Measurements from ENCODE around the gene CA11.

The CA11 gene

DNA sequence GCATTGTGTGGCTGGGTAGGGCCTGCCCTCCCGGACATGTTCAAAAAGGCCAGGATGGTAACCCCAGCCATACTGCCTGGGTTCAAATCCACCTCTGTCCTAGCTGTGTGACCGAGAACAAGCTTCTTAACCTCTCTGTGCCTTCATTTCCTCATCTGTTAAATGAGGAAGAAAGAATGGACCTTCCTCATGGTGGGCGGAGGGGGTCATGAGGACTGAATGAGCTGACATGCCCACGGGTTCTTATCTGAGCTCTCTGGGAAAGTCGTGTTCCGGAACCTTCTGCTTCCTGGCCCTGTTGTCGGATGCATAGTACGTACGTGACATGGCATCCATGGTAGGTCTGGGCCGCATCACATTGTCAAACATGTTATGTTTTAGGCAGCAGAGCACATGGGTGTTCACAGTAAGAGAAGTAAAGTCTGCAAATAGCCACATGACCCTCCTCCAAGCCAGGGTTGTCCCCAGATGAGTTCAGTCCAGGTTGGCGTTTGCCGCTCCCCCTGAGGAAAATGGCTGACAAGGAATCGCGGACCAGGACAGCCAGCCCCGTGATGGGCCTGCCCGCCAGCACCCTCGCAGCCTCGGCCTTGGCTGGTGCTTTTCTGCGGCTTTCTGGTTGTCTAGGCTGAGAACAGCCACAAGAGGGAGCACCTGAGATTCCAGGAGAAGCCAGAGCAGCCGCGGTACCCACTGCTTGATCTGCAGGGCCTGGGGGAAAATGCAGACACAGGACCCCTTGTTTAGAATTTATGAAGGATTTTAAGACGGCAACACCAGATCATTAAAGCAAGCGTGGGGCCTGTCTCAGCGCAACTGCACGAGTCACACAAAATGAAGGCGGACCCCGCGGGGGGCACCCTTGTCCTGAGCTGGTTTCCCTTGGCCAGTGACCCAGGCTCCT lies 29.2 kb upstream of the CA11 start:
- Histone ChIP-seq H3K4me1 (ENCODE audit: control extremely low read depth in 1 of 4, control insufficient read depth in 4 of 4, insufficient read depth in 4 of 4, low read length in 3 of 4) (peaks cover 0 to 6% (median 0%) of the 10 kb centered on the region in 4 experiments), H3K4me3 (ENCODE audit: control insufficient read depth in 1 of 7, extremely low read depth in 1 of 7, insufficient read depth in 4 of 7, low read depth in 2 of 7, low read length in 6 of 7) (no peak overlapping the region), H3K27me3 (replicated peaks in 2 of 5; ENCODE audit: control insufficient read depth in 4 of 5, insufficient read depth in 5 of 5, low read length in 4 of 5) (no peaks in the 10 kb centered on the region), H3K9me3 (ENCODE audit: control extremely low read depth in 1 of 5, control insufficient read depth in 4 of 5, insufficient read depth in 2 of 5, low read depth in 1 of 5, low read length in 4 of 5) (no peaks in the 10 kb centered on the region), H3K36me3 (ENCODE audit: control insufficient read depth in 4 of 4, insufficient read depth in 4 of 4, low read length in 3 of 4) (no peaks in the 10 kb centered on the region), H3K27ac (ENCODE audit: insufficient read depth in 1 of 2, low read depth in 1 of 2, low read length in 2 of 2, poor library complexity in 1 of 2, severe bottlenecking in 2 of 2) (no peak overlapping the region)
- POLR2A ChIA-PET, result no interaction called here
- CTCF ChIA-PET, result interaction anchor here (0.8 to 4.5 kb wide), 29 partner anchors 9 to 167 kb away, joined by 3 to 40 read pairs (median 5); partner anchors contain the start of genes CA11 and FUT2
- DNase-seq, result peak; percentile 72 to 87 (median 81)
- WGBS (ENCODE audit: insufficient coverage), result 43% methylated on average over 27 of the region's 28 CpGs

DNA sequence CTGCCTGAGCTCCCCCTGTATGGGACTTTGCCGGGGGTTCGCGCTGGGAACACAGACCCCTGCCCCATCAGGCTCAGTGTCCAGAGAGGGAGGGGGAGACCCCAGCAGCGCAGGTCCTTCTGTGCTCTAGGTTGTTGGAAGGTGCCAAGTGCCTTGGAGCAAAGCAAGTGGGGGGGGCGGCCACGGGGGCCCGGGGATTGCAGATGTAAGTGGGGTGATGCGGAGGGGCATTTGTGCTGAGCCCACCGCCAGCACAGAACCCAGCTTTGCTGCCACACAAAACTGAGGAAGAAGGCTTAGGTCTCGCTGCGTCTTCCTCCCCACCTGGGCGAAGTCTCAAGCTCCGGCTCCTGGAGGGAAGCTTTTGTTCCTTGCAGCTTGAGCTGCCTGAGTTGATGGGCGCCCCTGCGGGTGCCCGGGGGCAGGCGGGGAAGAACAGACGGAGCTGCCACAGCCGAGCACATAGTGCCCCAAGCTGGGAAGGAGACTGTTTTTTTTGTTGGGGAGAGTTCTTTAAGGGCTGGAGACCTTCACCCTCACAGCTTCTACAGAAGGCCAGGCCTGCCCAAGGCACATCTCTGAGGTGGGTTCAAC lies 28.3 kb upstream of the CA11 start:
- WGBS (ENCODE audit: insufficient coverage), result 91% methylated on average over 12 of the region's 19 CpGs
- no peaks in the 10 kb centered on the region for H3K27me3 ChIP-seq (replicated peaks in 2 of 5; ENCODE audit: control insufficient read depth in 4 of 5, insufficient read depth in 5 of 5, low read length in 4 of 5)
- ChIA-PET CTCF (interaction anchor here (0.8 to 4.5 kb wide), 22 partner anchors 10 to 168 kb away, joined by 3 to 40 read pairs (median 5); partner anchors contain the start of gene CA11), POLR2A (no interaction called here)
- peaks cover 0 to 6% (median 0%) of the 10 kb centered on the region in 4 experiments for H3K4me1 ChIP-seq (ENCODE audit: control extremely low read depth in 1 of 4, control insufficient read depth in 4 of 4, insufficient read depth in 4 of 4, low read length in 3 of 4)
- H3K36me3 ChIP-seq (ENCODE audit: control insufficient read depth in 4 of 4, insufficient read depth in 4 of 4, low read length in 3 of 4), result no peaks in the 10 kb centered on the region
- H3K9me3 ChIP-seq (ENCODE audit: control extremely low read depth in 1 of 5, control insufficient read depth in 4 of 5, insufficient read depth in 2 of 5, low read depth in 1 of 5, low read length in 4 of 5), result no peaks in the 10 kb centered on the region
- DNase-seq, result no peak
- no peak overlapping the region for H3K27ac ChIP-seq (ENCODE audit: insufficient read depth in 1 of 2, low read depth in 1 of 2, low read length in 2 of 2, poor library complexity in 1 of 2, severe bottlenecking in 2 of 2)
- H3K4me3 ChIP-seq (ENCODE audit: control insufficient read depth in 1 of 7, extremely low read depth in 1 of 7, insufficient read depth in 4 of 7, low read depth in 2 of 7, low read length in 6 of 7), result no peak overlapping the region

DNA sequence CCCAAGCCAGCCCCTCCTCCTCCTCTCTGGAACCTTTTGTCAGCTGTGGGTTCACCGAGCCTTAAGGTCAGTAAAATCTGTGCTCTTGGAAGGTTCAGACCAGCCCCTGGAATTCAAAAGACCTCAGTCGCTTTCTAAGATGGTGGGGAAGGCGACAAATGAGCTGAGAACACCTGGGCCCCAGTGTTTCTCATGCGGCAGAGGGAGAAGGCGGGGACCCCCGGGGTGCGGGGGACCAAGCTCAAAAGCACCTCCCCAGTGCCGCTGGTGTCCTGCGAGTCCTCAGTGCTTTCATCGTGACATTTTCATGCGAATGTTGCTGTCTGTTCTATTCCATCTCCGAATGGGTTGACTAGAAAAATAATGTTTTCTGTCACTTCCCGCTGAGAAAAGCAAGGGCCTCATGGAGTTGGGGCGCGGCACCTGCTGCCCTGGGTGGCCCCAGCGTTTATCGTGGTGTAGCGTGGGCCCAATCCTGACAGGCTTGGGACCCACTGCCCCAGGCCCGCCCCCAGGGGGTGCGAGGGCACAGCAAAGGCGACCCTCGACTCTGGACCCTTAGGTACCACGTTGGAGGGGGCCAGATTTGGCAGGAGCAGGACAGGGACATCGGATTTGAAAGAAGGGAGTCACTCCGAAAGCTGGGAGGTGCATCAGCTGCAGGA lies 27.6 kb upstream of the CA11 start:
- ChIA-PET POLR2A (no interaction called here), CTCF (interaction anchor here (0.9 to 4.5 kb wide), 12 partner anchors 13 to 168 kb away, joined by 3 to 40 read pairs (median 7); partner anchors contain the start of gene CA11)
- Histone ChIP-seq H3K9me3 (ENCODE audit: control extremely low read depth in 1 of 5, control insufficient read depth in 4 of 5, insufficient read depth in 2 of 5, low read depth in 1 of 5, low read length in 4 of 5) (no peaks in the 10 kb centered on the region), H3K4me3 (ENCODE audit: control insufficient read depth in 1 of 7, extremely low read depth in 1 of 7, insufficient read depth in 4 of 7, low read depth in 2 of 7, low read length in 6 of 7) (no peak overlapping the region), H3K4me1 (ENCODE audit: control extremely low read depth in 1 of 4, control insufficient read depth in 4 of 4, insufficient read depth in 4 of 4, low read length in 3 of 4) (peaks cover 0 to 6% (median 0%) of the 10 kb centered on the region in 4 experiments), H3K36me3 (ENCODE audit: control insufficient read depth in 4 of 4, insufficient read depth in 4 of 4, low read length in 3 of 4) (no peaks in the 10 kb centered on the region), H3K27me3 (replicated peaks in 2 of 5; ENCODE audit: control insufficient read depth in 4 of 5, insufficient read depth in 5 of 5, low read length in 4 of 5) (peaks cover 0 to under 1% (median 0%) of the 10 kb centered on the region in 5 experiments), H3K27ac (ENCODE audit: insufficient read depth in 1 of 2, low read depth in 1 of 2, low read length in 2 of 2, poor library complexity in 1 of 2, severe bottlenecking in 2 of 2) (no peak overlapping the region)
- no peak for DNase-seq
- 82% methylated on average over 24 of the region's 25 CpGs for WGBS (ENCODE audit: insufficient coverage)

DNA sequence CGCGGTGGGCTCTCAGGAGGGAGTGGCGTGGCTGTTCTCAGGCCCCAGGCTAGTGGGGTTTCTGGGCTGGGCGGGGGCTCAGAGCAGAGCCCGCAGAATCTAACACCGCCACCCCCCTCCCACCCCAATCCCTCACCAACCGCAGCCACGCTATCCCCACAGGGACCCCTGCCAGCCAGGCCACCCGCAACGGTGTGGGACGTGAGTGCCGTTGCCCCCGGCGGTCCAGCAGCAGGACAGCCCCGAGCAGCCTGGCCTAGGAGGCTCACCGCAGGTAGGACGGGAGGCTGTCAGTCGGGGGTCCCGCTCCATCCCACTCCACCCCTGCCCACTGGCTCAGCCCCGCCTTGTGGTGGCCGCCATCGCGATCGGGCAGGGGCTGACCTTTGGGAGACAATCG lies 27.0 kb upstream of the CA11 start, which contains the start of gene NTN5:
Gene NTN5, minus strand, starts transcription at position 24 of the 400 bp plus-strand sequence. CDS start 2,031 bp downstream, outside the sequence.
- Histone ChIP-seq H3K9me3 (ENCODE audit: control extremely low read depth in 1 of 5, control insufficient read depth in 4 of 5, insufficient read depth in 2 of 5, low read depth in 1 of 5, low read length in 4 of 5) (no peaks in the 10 kb centered on the region), H3K27ac (ENCODE audit: insufficient read depth in 1 of 2, low read depth in 1 of 2, low read length in 2 of 2, poor library complexity in 1 of 2, severe bottlenecking in 2 of 2) (no peak within 1 kb of the TSS), H3K4me1 (ENCODE audit: control extremely low read depth in 1 of 4, control insufficient read depth in 4 of 4, insufficient read depth in 4 of 4, low read length in 3 of 4) (peaks cover 0 to 6% (median 0%) of the 10 kb centered on the region in 4 experiments), H3K4me3 (ENCODE audit: control insufficient read depth in 1 of 7, extremely low read depth in 1 of 7, insufficient read depth in 4 of 7, low read depth in 2 of 7, low read length in 6 of 7) (no peak within 1 kb of the TSS), H3K27me3 (replicated peaks in 2 of 5; ENCODE audit: control insufficient read depth in 4 of 5, insufficient read depth in 5 of 5, low read length in 4 of 5) (peaks cover 0 to 2% (median 0%) of the 10 kb centered on the region in 5 experiments), H3K36me3 (ENCODE audit: control insufficient read depth in 4 of 4, insufficient read depth in 4 of 4, low read length in 3 of 4) (no peaks in the 10 kb centered on the region)
- no peak for DNase-seq
- WGBS (ENCODE audit: insufficient coverage), result 75% methylated on average over 18 of the region's 25 CpGs
- POLR2A ChIA-PET, result no interaction called here
- CTCF ChIA-PET, result interaction anchor here (0.9 to 3.3 kb wide), 3 partner anchors 40 to 169 kb away, joined by 3 to 16 read pairs (median 4); no protein-coding TSS in a partner anchor

DNA sequence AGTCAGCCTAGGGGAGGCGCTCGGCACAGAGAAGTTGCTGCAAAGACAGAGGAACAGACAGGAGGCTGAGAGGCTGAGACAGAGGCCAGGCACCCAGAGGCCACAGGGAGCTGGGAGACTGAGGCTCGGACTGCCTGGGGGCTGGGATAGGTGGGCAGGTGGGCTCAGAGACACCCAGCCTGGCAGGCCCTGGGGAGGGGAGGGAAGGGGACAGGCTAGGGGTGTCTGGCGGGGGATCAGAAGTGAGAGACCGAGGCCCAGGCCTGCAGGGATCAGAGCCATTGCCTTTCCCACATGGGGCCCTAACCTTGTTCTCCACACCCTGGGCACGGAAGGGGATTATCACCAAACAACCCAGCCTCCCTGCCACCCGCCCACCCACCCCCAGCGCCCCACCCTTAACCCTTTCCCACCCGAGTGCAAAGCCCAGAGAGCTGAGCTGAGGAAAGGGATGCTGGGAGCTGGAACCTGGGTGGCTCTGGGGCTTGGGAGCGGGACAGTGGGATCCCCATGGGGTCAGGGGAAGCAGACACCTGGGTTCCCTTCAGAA lies 25.5 kb upstream of the CA11 start:
- peaks cover 0 to 6% (median 0%) of the 10 kb centered on the region in 4 experiments for H3K4me1 ChIP-seq (ENCODE audit: control extremely low read depth in 1 of 4, control insufficient read depth in 4 of 4, insufficient read depth in 4 of 4, low read length in 3 of 4)
- 100% methylated on average over 4 of the region's 10 CpGs for WGBS (ENCODE audit: insufficient coverage)
- ChIA-PET CTCF (interaction anchor here (1.0 kb wide), 1 partner anchor 26 kb away, joined by 4 read pairs; the partner anchor contains the start of gene CA11), POLR2A (interaction anchor here (0.6 kb wide), 1 partner anchor 152 kb away, joined by 3 read pairs; no protein-coding TSS in a partner anchor)
- H3K36me3 ChIP-seq (ENCODE audit: control insufficient read depth in 4 of 4, insufficient read depth in 4 of 4, low read length in 3 of 4), result no peaks in the 10 kb centered on the region
- no peak overlapping the region for H3K4me3 ChIP-seq (ENCODE audit: control insufficient read depth in 1 of 7, extremely low read depth in 1 of 7, insufficient read depth in 4 of 7, low read depth in 2 of 7, low read length in 6 of 7)
- no peaks in the 10 kb centered on the region for H3K9me3 ChIP-seq (ENCODE audit: control extremely low read depth in 1 of 5, control insufficient read depth in 4 of 5, insufficient read depth in 2 of 5, low read depth in 1 of 5, low read length in 4 of 5)
- H3K27me3 ChIP-seq (replicated peaks in 2 of 5; ENCODE audit: control insufficient read depth in 4 of 5, insufficient read depth in 5 of 5, low read length in 4 of 5), result peaks cover 0 to 2% (median 0%) of the 10 kb centered on the region in 5 experiments
- DNase-seq, result no peak
- H3K27ac ChIP-seq (ENCODE audit: insufficient read depth in 1 of 2, low read depth in 1 of 2, low read length in 2 of 2, poor library complexity in 1 of 2, severe bottlenecking in 2 of 2), result no peak overlapping the region

DNA sequence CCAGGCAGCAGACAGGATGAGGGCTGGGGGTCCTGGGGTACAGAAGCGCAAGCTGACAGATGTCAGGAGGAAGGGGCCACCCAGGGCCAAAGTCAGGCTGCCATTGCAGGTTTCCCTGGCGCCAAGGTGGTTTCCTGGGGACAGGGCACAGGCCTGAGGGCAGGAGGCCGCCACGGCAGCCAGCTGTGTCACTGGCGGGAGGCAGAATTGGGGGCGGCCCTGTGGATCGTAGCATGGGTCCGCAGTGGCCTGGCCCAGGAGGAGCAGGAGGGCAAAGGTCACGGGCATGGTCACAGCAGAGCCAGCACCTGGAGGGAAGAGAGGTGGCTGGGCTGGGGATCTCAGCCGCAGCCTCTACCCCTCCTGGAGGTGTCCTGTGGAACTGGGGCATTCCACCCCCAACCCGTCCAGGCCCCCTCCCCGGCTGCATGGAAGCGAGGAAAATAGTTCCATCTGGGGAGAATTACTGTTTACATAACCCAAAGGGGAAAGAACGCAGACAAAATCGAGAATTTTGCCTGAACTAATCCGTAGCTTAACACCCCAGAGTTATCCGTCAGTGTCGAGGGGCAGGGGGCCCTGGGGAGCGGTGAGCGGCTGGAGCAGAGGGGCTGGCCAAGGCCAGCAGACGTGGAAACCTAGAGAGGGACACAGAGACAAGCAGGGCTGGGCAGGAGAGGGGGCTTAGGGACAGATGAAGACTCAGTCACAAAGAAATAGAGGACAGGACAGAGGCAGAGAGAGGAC lies 24.9 kb upstream of the CA11 start:
- DNase-seq, result peak in 1 of 3 donors; percentile 21
- 96% methylated on average over 16 of the region's 21 CpGs for WGBS (ENCODE audit: insufficient coverage)
- POLR2A ChIA-PET, result interaction anchor here (0.6 kb wide), 1 partner anchor 153 kb away, joined by 3 read pairs; no protein-coding TSS in a partner anchor

More for the DNA sequence above, 24.9 kb upstream of the CA11 start:
- Histone ChIP-seq H3K4me3 (ENCODE audit: control insufficient read depth in 1 of 7, extremely low read depth in 1 of 7, insufficient read depth in 4 of 7, low read depth in 2 of 7, low read length in 6 of 7) (no peak overlapping the region), H3K27me3 (replicated peaks in 2 of 5; ENCODE audit: control insufficient read depth in 4 of 5, insufficient read depth in 5 of 5, low read length in 4 of 5) (peaks cover 0 to 2% (median 0%) of the 10 kb centered on the region in 5 experiments), H3K36me3 (ENCODE audit: control insufficient read depth in 4 of 4, insufficient read depth in 4 of 4, low read length in 3 of 4) (no peaks in the 10 kb centered on the region), H3K27ac (ENCODE audit: insufficient read depth in 1 of 2, low read depth in 1 of 2, low read length in 2 of 2, poor library complexity in 1 of 2, severe bottlenecking in 2 of 2) (no peak overlapping the region), H3K4me1 (ENCODE audit: control extremely low read depth in 1 of 4, control insufficient read depth in 4 of 4, insufficient read depth in 4 of 4, low read length in 3 of 4) (peaks cover 0 to 6% (median 0%) of the 10 kb centered on the region in 4 experiments), H3K9me3 (ENCODE audit: control extremely low read depth in 1 of 5, control insufficient read depth in 4 of 5, insufficient read depth in 2 of 5, low read depth in 1 of 5, low read length in 4 of 5) (no peaks in the 10 kb centered on the region)
- CTCF ChIA-PET, result interaction anchor here (1.0 kb wide), 1 partner anchor 25 kb away, joined by 4 read pairs; the partner anchor contains the start of gene CA11

Measured in common myeloid progenitor, CD34-positive (primary cell).